T-helper 2 cell treated with Interferon-gamma antibody and Interleukin-4, amounts not matched to agents 100 ng/mL and 5 ng/mL, for 36 hours (primary cell): ENCODE results near the gene TCERG1L. TPM values are rescaled to one million over a fixed set of nuclear protein-coding genes. Genes with fewer than 3 reads are reported as not detected.
"Not testable (repeated sequence)": the region's sequence is repeated elsewhere in the genome, so short reads cannot be mapped to it uniquely, and the experiment has no call there.

Source experiments
- intact Hi-C: fragments of 100-400 bp; cut with micrococcal nuclease; formaldehyde crosslinking; loops from one replicate; pipeline ENCODE4 v1.15.1; 2023
- total RNA-seq: library from RNA; stranded (reverse); gene quantifications from 2 replicates; pipeline ENCODE4 v1.2.3, GENCODE V29; 2022

TCERG1L gene
- total RNA-seq, 1 donor from 2014 or later: not detected

- intact Hi-C loops: no loop called here
Measured at GRCh38 chr10:131187926-131188325, 123.6 kb downstream of the TCERG1L start.

- intact Hi-C loops: no loop called here
Measured at GRCh38 chr10:131187274-131187673, 124.2 kb downstream of the TCERG1L start.

- intact Hi-C loops: no loop called here
Measured at GRCh38 chr10:131186547-131187253, 124.8 kb downstream of the TCERG1L start.

DNA sequence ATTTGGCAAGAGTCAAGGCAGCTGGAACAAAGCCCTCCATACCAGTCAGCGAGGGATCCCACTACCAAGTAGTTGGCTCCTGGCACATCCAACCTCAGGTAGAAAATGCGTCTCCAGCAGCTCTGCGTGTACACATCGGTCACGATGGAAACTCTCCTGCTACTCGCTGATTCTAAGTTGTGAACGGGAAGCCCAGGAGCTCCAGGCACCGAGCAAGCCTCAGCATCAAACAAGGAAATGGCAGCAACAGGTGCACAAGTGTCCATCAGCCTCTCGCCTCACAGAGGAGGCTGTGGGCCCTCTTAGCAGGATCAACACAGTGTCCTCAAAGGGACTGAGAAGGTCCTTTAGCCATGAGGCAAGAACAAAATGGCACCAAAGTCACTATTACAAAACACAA lies 127.0 kb downstream of the TCERG1L start:
- intact Hi-C loops: no loop called here

GRCh38 chr10:131183546-131184045 lies 127.9 kb downstream of the TCERG1L start:
- intact Hi-C loops: no loop called here

DNA sequence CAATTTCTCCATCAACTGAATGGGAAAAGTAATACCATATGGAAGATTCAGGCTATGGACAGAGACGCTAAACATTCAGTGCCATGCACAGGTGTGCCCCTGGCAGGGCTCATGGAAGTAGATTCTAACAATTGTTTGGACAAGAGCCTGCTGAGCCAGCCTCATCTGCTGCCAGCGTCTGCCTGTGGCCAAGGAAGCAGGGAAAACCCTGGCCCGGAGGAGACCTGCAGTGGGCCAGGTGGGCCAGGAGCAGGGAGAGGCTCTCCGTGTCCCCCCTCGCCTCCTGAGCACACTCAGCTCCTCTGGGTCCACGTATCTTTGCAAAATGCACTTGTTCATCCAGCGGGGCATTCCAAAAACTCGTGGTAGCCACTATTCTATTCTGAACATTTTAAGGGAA lies 130.1 kb downstream of the TCERG1L start:
- intact Hi-C loops: no loop called here

DNA sequence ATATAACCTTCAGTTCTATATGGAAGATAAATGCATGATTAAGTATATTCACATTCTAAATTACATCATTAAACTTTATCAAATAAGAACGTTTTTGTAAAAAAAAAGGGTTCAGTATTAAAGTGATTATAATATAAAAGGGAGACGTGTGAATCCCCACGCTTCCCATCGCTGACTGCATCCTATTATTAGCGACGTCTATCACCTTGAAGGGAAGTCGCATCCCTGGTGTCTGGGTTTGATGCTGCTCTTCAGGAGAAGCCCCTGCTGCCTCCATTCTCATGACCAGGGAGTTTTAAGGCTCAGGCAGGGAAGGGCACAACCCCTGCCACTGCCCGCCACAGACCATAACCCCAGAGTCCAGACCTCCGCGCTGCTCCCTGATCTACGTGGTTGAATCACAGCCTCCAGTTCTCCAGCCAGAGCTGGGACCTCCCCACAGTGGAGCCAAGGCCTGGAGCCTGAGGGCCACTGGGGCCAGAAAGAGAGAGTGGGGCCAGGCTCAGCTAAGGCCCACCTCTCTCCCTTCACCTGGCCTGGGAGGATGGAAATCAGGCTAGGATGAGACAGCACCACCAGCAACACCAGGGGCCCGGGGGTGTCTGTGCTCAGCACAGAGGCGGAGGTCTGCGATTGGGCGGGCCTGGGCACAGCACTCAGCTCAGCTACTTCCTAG lies 130.6 kb downstream of the TCERG1L start:
- intact Hi-C loops: no loop called here

DNA sequence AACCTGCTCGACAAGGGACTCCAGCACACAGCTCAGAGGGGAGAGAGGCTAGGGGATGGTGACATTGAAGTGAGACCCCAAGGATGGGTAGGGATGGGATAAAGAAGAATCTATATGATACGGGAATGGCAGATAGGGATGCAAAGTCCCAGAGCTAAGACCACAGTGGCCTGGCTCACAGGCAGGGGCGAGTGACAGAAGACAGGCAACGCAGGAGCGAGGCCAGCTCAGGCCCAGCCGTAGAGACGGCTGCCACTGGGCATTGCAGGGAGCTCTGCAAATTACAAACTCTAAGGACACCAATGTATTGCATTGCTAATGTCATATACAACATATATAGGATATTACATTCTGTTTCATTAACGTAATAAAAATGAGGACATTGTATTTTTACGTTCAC lies 131.4 kb downstream of the TCERG1L start:
- intact Hi-C loops: no loop called here

GRCh38 chr10:131179361-131179760 lies 132.2 kb downstream of the TCERG1L start:
- intact Hi-C loops: no loop called here

DNA sequence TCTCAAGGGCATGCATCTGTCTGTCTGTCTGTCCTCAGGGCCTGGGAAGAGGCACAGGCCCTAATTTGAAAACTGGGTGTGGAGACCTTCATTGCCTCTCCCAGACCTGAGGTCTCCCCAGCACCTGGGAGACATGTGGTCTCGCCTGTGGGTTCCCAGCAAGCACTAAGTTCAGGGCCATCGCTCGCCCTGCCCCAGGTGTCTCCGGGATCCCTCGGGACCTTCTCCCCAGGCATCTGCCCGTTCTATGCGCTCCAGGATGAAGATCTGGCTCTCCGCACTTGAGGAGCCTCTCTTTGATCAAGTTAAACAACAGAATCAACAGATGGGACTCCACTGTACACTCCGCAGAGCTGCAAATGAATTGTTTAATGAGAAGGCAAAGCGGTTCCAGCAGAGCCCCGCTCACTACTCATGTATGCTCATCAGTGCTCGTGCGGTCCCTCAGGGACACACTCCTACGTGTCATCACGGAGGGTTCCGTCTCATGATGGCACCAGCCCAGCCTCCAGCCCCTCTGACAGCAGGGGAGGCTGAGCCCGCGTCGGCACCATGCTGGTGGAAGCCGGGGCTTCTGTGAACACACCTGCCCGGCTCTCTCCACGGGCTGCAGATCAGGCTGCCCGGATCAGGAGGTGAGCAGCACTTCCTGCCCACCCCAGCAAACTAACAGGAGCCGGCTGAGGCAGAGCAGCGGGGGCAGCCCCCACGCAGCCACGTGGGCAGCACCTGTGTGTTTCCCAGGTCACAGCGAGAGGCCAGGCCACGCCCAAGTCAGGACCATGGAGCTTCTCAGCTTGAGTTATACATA lies 132.8 kb downstream of the TCERG1L start:
- intact Hi-C loops: no loop called here

DNA sequence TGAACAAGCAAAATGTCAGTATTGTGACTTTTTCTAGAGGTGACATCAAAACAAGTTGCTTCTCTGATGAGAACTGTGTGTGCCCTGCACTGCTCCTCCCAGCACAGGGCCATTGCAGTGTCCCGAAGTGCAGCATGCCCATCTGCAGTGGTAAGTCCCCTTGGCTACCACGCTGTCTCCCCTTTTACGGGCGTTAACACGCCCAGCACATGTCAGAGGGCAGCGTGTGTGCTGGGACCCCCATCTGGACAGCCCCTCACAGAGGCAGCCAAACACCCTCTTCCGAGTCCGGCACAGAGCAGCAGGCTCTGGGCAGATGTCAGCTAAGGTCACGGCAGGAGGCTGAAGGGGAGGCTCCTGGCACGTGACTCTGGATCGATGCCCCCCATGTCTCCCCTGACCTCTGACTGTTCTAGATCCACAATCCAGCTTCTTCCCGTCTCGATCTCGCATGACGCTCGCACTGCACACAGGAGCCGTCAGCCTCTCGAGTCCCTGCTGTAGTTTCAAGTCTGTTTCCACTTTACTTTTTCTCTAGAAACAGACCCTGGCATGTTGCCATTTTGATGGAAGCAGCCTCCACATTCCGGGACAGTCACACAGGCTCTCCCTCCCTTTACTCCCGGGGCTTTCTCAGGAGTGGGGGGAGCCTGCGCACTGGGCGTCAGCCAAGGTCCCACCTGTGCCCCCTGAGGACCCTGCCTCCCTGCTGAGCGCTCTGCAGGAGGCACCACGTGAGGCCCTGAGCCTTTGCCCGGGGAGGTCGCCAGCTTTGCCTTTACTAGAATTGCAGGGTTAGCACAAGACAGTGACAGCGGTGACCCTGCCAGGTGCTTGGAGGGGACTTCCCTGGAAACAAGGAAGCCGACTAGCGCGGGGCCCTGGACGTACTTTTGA lies 133.8 kb downstream of the TCERG1L start:
- intact Hi-C loops: no loop called here

DNA sequence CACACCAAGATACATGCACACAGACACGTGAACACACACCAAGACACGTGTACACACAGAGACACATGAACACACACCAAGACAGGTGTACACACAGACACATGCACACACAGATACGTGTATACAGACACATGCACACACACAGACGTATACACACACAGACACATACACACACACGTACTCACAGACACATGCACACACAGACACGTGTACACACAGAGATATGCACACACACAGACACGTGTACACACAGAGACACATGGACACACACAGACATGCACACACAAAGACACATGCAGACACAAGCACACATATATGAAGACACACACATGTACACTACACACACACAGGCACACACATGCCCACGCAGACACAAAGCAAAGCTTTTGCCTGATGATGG lies 134.6 kb downstream of the TCERG1L start:
- intact Hi-C loops: no loop called here

- intact Hi-C loops: not testable (repeated sequence)
Measured at GRCh38 chr10:131176324-131176723, 135.2 kb downstream of the TCERG1L start.

- intact Hi-C loops: no loop called here
Measured at GRCh38 chr10:131175891-131176290, 135.6 kb downstream of the TCERG1L start.

- intact Hi-C loops: no loop called here
Measured at GRCh38 chr10:131174651-131175540, 136.6 kb downstream of the TCERG1L start.

DNA sequence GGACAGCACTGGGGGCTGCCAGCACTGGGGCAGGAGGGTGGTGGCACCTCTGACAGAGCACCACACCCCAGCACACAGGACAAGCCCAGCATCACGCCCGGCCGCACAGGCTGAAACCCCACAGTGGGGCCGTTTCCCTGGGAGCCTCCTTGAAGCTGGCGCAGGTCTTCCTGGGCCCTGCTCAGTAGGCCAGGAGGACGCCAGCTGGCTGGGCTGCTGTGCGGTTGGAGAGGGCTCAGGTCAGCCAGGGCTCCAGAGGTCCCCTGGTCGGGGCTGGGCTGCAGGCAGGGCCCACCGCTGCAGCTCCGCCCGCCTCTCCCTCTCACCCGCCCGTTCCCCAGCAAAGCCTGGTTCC lies 137.3 kb downstream of the TCERG1L start:
- intact Hi-C loops: no loop called here

DNA sequence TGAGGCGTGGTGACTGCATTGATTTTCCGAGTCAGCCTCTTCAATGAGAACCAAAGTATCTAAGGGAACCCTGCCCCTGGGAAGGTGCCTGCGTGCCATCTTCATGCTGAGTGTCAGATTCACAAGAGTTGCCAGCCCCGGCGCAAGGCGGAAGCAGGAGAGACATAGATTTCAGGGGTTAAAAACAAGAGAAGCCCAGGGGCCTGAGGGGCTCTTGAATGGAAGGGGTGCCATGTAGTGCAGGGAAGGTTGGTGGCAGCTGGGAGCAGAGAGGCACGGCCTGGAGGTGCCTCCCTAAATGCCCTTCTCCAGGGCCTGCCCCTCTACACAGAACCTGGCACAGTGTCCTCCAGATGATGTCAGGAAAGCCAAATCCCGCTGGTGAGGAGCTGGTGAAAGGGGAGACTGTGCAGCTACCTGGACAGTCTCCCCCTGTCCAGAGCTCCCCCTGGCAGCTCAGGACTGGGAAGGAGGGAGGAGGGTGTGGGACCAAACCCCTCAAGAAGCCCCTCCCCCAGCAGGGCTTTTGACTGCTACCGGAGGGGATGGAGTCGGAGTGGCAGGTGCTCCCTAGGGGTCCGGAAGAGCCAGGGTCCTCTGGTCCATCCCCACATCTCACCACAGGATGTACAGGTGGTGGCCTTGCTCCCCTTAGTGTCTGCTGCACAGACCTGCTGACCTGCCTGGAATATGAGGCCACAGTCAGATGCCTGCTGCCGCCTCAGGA lies 137.9 kb downstream of the TCERG1L start:
- intact Hi-C loops: no loop called here

- intact Hi-C loops: no loop called here
Measured at GRCh38 chr10:131172433-131172832, 139.1 kb downstream of the TCERG1L start.

- intact Hi-C loops: no loop called here
Measured at GRCh38 chr10:131169146-131169545, 142.4 kb downstream of the TCERG1L start.
